ENCODE results near the gene PDE4B.

GRCh38 chr1:66357021-66357420 is 564.3 kb downstream of the PDE4B start:
- TF ChIP-seq POLR2A (IDR thresholded peaks at IDR 0.05) (no peak), POLR2AphosphoS5 (IDR thresholded peaks at IDR 0.05; ENCODE audit: insufficient read depth in 1 of 2, low read depth in 1 of 2) (no peak)
- TF ChIP-seq, protein P1, sequence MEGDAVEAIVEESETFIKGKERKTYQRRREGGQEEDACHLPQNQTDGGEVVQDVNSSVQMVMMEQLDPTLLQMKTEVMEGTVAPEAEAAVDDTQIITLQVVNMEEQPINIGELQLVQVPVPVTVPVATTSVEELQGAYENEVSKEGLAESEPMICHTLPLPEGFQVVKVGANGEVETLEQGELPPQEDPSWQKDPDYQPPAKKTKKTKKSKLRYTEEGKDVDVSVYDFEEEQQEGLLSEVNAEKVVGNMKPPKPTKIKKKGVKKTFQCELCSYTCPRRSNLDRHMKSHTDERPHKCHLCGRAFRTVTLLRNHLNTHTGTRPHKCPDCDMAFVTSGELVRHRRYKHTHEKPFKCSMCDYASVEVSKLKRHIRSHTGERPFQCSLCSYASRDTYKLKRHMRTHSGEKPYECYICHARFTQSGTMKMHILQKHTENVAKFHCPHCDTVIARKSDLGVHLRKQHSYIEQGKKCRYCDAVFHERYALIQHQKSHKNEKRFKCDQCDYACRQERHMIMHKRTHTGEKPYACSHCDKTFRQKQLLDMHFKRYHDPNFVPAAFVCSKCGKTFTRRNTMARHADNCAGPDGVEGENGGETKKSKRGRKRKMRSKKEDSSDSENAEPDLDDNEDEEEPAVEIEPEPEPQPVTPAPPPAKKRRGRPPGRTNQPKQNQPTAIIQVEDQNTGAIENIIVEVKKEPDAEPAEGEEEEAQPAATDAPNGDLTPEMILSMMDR (IDR thresholded peaks at IDR 0.05) = no peak

Data from vagina (tissue), 2 donors.